Upper lobe of right lung (tissue), 1 donor: ENCODE results near the gene SEMA5B. TPM values are rescaled to one million over a fixed set of nuclear protein-coding genes. Genes with fewer than 3 reads are reported as not detected.

Source experiments
- ATAC-seq: fragments of 200-7000 bp; cut with Tn5 transposase; one replicate; pipeline ENCODE4 v1.9.1; 2020; ENCODE audit warnings: mild to moderate bottlenecking, moderate library complexity
- DNase-seq: peaks from one replicate; pipeline ENCODE4 v3.0.0-alpha.2; 2020
- H3K27ac ChIP-seq: fragments of 200-600 bp; one replicate; pipeline ENCODE4 v1.8.0; 2022
- H3K27me3 ChIP-seq: fragments of 200-600 bp; one replicate; pipeline ENCODE4 v1.8.0; 2022; ENCODE audit warnings: mild to moderate bottlenecking
- H3K36me3 ChIP-seq: fragments of 200-600 bp; one replicate; pipeline ENCODE4 v1.8.0; 2022
- H3K4me1 ChIP-seq: fragments of 200-600 bp; one replicate; pipeline ENCODE4 v1.8.0; 2022
- H3K4me3 ChIP-seq: fragments of 200-600 bp; one replicate; pipeline ENCODE4 v1.8.0; 2022; ENCODE audit warnings: mild to moderate bottlenecking
- H3K9me3 ChIP-seq: fragments of 200-600 bp; one replicate; pipeline ENCODE4 v1.8.0; 2022
- CTCF ChIP-seq: fragments of 200-600 bp; IDR thresholded peaks from one replicate; pipeline ENCODE4 v1.8.0; 2022; ENCODE audit warnings: antibody characterized with exemption
- intact Hi-C: fragments of 100-400 bp; cut with DNase I; formaldehyde crosslinking; loops from one replicate; pipeline ENCODE4 v1.11.0; 2022
- total RNA-seq: library from RNA; stranded (reverse); fragmentation: NEBNext Ultra II Directional; extraction: Animal tissue kit (Norgen Biotek cat#: 25700); gene quantifications from one replicate; pipeline ENCODE4 v1.2.1, GENCODE V29; 2021
- donor health status: DM: no; HTN: yes; CAD: no; lungs with severe emphysema.

Gene SEMA5B
- total RNA-seq, 1 donor from 2014 or later, result 2.3 TPM

GRCh38 chr3:122911901-122912300 is 115.7 kb downstream of the SEMA5B start:
- H3K4me1 ChIP-seq, result no peaks in the 10 kb centered on the region
- no peak for TF ChIP-seq CTCF
- no peaks in the 10 kb centered on the region for H3K36me3 ChIP-seq
- H3K27me3 ChIP-seq, result peaks cover 18% of the 10 kb centered on the region
- no peak for DNase-seq
- H3K9me3 ChIP-seq, result no peaks in the 10 kb centered on the region
- intact Hi-C loops, result no loop called here
- no peak overlapping the region for H3K27ac ChIP-seq
- H3K4me3 ChIP-seq, result no peak overlapping the region
- ATAC-seq, result peak; percentile 4

GRCh38 chr3:122908251-122908650 is 119.3 kb downstream of the SEMA5B start:
- Histone ChIP-seq H3K4me1 (no peaks in the 10 kb centered on the region), H3K36me3 (no peaks in the 10 kb centered on the region), H3K27ac (no peak overlapping the region), H3K9me3 (no peaks in the 10 kb centered on the region), H3K4me3 (no peak overlapping the region), H3K27me3 (peaks cover 12% of the 10 kb centered on the region)
- intact Hi-C loops, result no loop called here
- TF ChIP-seq CTCF, result no peak
- ATAC-seq (no peak), DNase-seq (no peak)

GRCh38 chr3:122907471-122907870 is 120.1 kb downstream of the SEMA5B start:
- Histone ChIP-seq H3K9me3 (no peaks in the 10 kb centered on the region), H3K27me3 (peaks cover 5% of the 10 kb centered on the region), H3K4me3 (no peak overlapping the region), H3K36me3 (no peaks in the 10 kb centered on the region), H3K27ac (no peak overlapping the region), H3K4me1 (no peaks in the 10 kb centered on the region)
- ATAC-seq (no peak), DNase-seq (no peak)
- intact Hi-C loops, result no loop called here
- no peak for TF ChIP-seq CTCF

GRCh38 chr3:122903171-122903570 is 124.4 kb downstream of the SEMA5B start:
- no peak for DNase-seq
- ATAC-seq, result no peak
- TF ChIP-seq CTCF, result no peak
- Histone ChIP-seq H3K4me1 (no peaks in the 10 kb centered on the region), H3K4me3 (no peak overlapping the region), H3K27ac (no peak overlapping the region), H3K36me3 (no peaks in the 10 kb centered on the region), H3K9me3 (no peaks in the 10 kb centered on the region), H3K27me3 (no peaks in the 10 kb centered on the region)
- intact Hi-C loops, result no loop called here

GRCh38 chr3:122902326-122902725 is 125.2 kb downstream of the SEMA5B start:
- H3K27ac ChIP-seq, result no peak overlapping the region
- no peaks in the 10 kb centered on the region for H3K9me3 ChIP-seq
- H3K4me1 ChIP-seq, result no peaks in the 10 kb centered on the region
- H3K36me3 ChIP-seq, result no peaks in the 10 kb centered on the region
- H3K27me3 ChIP-seq, result no peaks in the 10 kb centered on the region
- DNase-seq (no peak), ATAC-seq (no peak)
- no peak overlapping the region for H3K4me3 ChIP-seq
- TF ChIP-seq CTCF, result no peak
- intact Hi-C loops, result no loop called here

GRCh38 chr3:122898298-122898697 is 129.3 kb downstream of the SEMA5B start:
- DNase-seq (no peak), ATAC-seq (no peak)
- no peak overlapping the region for H3K27ac ChIP-seq
- no peak for TF ChIP-seq CTCF
- intact Hi-C loops, result no loop called here
- no peaks in the 10 kb centered on the region for H3K4me1 ChIP-seq
- no peaks in the 10 kb centered on the region for H3K27me3 ChIP-seq
- no peaks in the 10 kb centered on the region for H3K36me3 ChIP-seq
- H3K4me3 ChIP-seq, result no peak overlapping the region
- H3K9me3 ChIP-seq, result no peaks in the 10 kb centered on the region
